Muscle of leg (tissue), 11 donors: Measurements from ENCODE around the gene TFAP2E. TPM values are rescaled to one million over a fixed set of nuclear protein-coding genes. Genes with fewer than 3 reads are reported as not detected.

Experiments
- DNase-seq: peaks from one replicate; pipeline ENCODE4 v3.0.0; 2013
- H3K27ac ChIP-seq: one replicate; pipeline ENCODE4 v1.5.1; 2013; ENCODE audit warnings: mild to moderate bottlenecking, low read length, control low read depth
- H3K27me3 ChIP-seq: one replicate; pipeline ENCODE4 v1.6.1; 2013; ENCODE audit warnings: low read length; ENCODE audit not compliant: control insufficient read depth, insufficient read depth
- H3K36me3 ChIP-seq: one replicate; pipeline ENCODE4 v1.6.1; 2013; ENCODE audit warnings: low read length; ENCODE audit not compliant: control insufficient read depth, insufficient read depth
- H3K4me1 ChIP-seq: one replicate; pipeline ENCODE4 v1.6.1; 2013; ENCODE audit warnings: low read length; ENCODE audit not compliant: control insufficient read depth, insufficient read depth
- H3K4me3 ChIP-seq: one replicate; pipeline ENCODE4 v1.5.1; 2013; ENCODE audit warnings: low read length, control low read depth
- H3K9me3 ChIP-seq: replicated peaks from 2 replicates; pipeline ENCODE4 v1.6.1; 2013; ENCODE audit warnings: low read depth, low read length; ENCODE audit not compliant: control insufficient read depth
- WGBS: methylation state at CpG from one replicate; pipeline ENCODE4 v1.1.5; 2013; ENCODE audit warnings: missing lambda C conversion rate; ENCODE audit not compliant: insufficient coverage; 5-methylcytosine and 5-hydroxymethylcytosine counted together
- polyA plus RNA-seq, 8 donors: library from polyadenylated mRNA; unstranded; fragments of 120-200 nt; gene quantifications; one replicate each; pipeline versions ENCODE4 v1.2.1 to v1.2.3, GENCODE V29; 2013; ENCODE audit warnings: inconsistent platforms in 1 of 8, low replicate concordance in 1 of 8; ENCODE audit not compliant: insufficient read length in 8 of 8, insufficient read depth in 1 of 8
- total RNA-seq: library from RNA; stranded (reverse); fragments of 120-200 nt; gene quantifications from one replicate; pipeline ENCODE4 v1.2.4, GENCODE V29; 2013

Gene TFAP2E
- total and polyA plus RNA-seq, 9 donors: 0.37 to 0.94 (median 0.80) TPM

GRCh38 chr1:35563166-35563565 lies 9.9 kb upstream of the TFAP2E start:
- peaks cover 48% of the 10 kb centered on the region for H3K4me1 ChIP-seq
- H3K4me3 ChIP-seq: no peak overlapping the region
- no peak overlapping the region for H3K27ac ChIP-seq
- 39% methylated on average over 5 of the region's 12 CpGs for WGBS
- no peaks in the 10 kb centered on the region for H3K27me3 ChIP-seq
- DNase-seq: no peak
- no peaks in the 10 kb centered on the region for H3K9me3 ChIP-seq
- H3K36me3 ChIP-seq: peaks cover 37% of the 10 kb centered on the region

DNA sequence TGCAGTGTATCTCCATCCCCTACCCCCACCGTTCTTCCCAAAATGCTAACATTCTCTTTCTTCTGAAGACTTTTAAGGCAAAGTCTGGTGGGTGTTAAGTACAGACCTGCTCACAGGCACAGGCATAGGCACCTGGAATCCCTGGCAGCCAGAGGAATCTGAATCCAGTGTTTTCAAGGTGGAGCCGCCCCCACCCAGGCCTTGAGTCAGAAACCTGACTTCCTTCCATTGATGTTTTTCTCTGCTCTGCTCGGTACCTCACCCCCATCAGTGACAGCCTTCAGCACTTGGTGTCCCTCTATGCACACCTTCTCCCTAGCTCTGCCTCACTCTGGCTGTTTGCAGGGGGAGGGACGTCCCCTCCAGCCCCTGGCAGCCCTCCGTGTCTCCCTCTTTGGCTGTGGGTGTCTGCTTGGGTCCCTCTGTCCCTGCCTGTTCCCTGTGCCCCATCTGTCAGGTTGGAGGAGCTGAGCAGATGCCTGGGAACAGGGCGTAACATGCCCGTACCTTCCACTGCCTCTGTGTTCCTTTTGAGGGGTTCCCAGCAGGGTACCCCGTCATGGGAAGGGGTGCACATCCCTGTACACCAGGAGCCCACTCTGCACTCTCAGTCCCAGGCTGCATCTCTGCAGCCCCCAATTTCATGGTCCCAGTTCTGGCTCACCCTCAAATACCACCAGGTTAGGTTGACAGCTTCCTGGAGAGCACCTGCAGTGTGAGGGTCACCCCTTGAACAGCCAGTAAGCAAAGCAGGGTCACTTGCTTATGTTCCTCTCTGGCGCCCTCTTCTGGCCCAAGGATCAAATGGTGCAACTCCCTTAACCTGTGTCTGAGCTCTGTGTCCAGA lies 8.9 kb upstream of the TFAP2E start:
- DNase-seq: peak; percentile 81
- WGBS: 93% methylated on average over 6 of the region's 9 CpGs

GRCh38 chr1:35564884-35565741 lies 8.0 kb upstream of the TFAP2E start:
- H3K9me3 ChIP-seq: no peaks in the 10 kb centered on the region
- no peak overlapping the region for H3K4me3 ChIP-seq
- peaks cover 33% of the 10 kb centered on the region for H3K4me1 ChIP-seq
- H3K27ac ChIP-seq: no peak overlapping the region
- peaks cover 1% of the 10 kb centered on the region for H3K27me3 ChIP-seq
- peaks cover 37% of the 10 kb centered on the region for H3K36me3 ChIP-seq
- WGBS: 86% methylated on average over 24 of the region's 28 CpGs
- DNase-seq: no peak

More for the DNA sequence above, 8.9 kb upstream of the TFAP2E start:
- H3K4me3 ChIP-seq: no peak overlapping the region
- no peaks in the 10 kb centered on the region for H3K9me3 ChIP-seq
- H3K36me3 ChIP-seq: peaks cover 37% of the 10 kb centered on the region
- H3K27me3 ChIP-seq: no peaks in the 10 kb centered on the region
- H3K4me1 ChIP-seq: peaks cover 38% of the 10 kb centered on the region
- no peak overlapping the region for H3K27ac ChIP-seq

GRCh38 chr1:35565742-35566133 lies 7.4 kb upstream of the TFAP2E start:
- WGBS: 83% methylated on average over 10 of the region's 11 CpGs
- DNase-seq: no peak

DNA sequence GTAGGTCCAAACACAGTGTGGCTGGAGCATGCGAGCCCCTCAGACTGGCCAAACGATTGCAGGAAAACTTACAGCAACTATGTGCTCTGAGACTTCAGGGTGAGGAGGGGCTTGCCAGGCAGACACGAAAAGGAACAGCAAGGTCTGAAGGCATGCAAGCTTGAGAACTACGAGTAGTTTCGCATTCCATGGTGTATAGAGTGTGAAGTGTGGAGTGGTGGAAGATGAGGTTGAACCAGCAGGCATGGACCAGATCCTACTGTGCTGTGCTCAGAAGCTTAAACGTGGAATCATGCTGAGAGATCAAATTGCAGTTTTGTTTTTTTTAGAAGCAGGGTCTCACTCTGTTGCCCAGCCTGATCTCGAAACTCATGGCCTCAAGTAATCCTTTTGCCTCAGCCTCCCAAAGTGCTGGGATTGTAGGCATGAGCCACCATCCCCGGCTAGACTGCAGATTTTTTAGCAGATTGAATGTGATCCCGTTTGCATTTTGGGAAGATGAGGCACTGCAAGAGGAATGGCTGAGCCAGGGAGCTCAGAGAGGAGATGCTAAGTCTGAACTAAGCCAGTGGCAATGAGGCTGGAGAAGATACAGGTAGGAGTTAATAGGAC lies 5.1 kb upstream of the TFAP2E start:
- H3K4me3 ChIP-seq: no peak overlapping the region
- peaks cover 23% of the 10 kb centered on the region for H3K36me3 ChIP-seq
- WGBS: 53% methylated on average over 9 of the region's 9 CpGs
- no peak for DNase-seq
- H3K27ac ChIP-seq: no peak overlapping the region
- H3K4me1 ChIP-seq: peaks cover 20% of the 10 kb centered on the region
- H3K9me3 ChIP-seq: no peaks in the 10 kb centered on the region
- peaks cover 30% of the 10 kb centered on the region for H3K27me3 ChIP-seq

More at GRCh38 chr1:35565742-35566133, 7.4 kb upstream of the TFAP2E start:
- Histone ChIP-seq H3K27ac (no peak overlapping the region), H3K4me3 (no peak overlapping the region), H3K9me3 (no peaks in the 10 kb centered on the region), H3K27me3 (peaks cover 6% of the 10 kb centered on the region), H3K36me3 (peaks cover 34% of the 10 kb centered on the region), H3K4me1 (peaks cover 27% of the 10 kb centered on the region)

DNA sequence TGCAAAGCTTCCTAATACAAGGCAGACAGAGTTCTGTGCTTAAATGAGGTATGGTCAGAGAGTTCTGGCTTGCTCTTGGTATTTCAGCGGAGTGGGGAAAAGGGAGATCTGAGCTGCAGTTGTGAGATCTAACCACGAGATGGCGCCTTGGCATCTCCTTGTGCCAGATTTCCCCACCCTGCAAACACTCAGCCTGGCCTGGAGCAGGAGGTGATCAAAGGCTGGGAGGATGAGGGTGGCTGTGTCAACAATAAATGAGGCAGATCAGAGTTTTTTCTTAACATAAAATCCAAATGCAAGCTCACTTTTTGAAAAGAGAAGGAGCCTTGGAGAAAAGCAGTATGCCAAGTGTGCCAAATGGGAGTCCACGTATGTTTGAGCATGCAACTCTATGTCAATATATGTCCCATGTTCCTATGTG lies 4.1 kb upstream of the TFAP2E start:
- Histone ChIP-seq H3K36me3 (peaks cover 17% of the 10 kb centered on the region), H3K4me3 (no peak overlapping the region), H3K9me3 (no peaks in the 10 kb centered on the region), H3K4me1 (peaks cover 26% of the 10 kb centered on the region), H3K27me3 (peaks cover 39% of the 10 kb centered on the region), H3K27ac (no peak overlapping the region)
- WGBS: no CpG with 5 or more reads among the region's 4 CpGs
- DNase-seq: peak; percentile 81

DNA sequence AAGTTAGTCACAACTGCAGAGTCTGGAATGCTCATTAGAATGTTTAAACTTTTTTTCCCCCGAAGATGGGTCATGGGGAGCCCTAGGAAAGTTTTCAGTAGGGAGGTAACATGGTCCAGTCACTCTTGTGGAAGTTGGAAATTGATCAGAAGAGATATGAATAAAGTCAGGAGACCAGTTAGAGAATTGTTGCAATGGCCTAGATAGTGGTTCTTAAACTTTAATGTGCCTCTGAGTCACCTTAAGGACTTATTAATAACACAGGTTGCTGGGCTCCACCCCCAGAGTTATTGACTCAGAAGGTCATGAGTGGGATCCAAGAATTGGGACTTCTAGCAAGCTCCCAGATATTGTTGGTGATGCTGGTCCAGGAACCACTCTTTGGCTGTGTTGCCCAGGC lies 3.2 kb upstream of the TFAP2E start:
- H3K4me3 ChIP-seq: no peak overlapping the region
- H3K36me3 ChIP-seq: peaks cover 9% of the 10 kb centered on the region
- peaks cover 26% of the 10 kb centered on the region for H3K4me1 ChIP-seq
- WGBS: 67% methylated on average over 1 of the region's 1 CpG
- no peaks in the 10 kb centered on the region for H3K9me3 ChIP-seq
- peaks cover 47% of the 10 kb centered on the region for H3K27me3 ChIP-seq
- DNase-seq: no peak
- no peak overlapping the region for H3K27ac ChIP-seq

GRCh38 chr1:35570589-35571137 lies 2.5 kb upstream of the TFAP2E start:
- Histone ChIP-seq H3K4me3 (no peak overlapping the region), H3K27me3 (peaks cover 54% of the 10 kb centered on the region), H3K9me3 (no peaks in the 10 kb centered on the region), H3K27ac (no peak overlapping the region), H3K36me3 (peaks cover 3% of the 10 kb centered on the region), H3K4me1 (peaks cover 26% of the 10 kb centered on the region)
- no peak for DNase-seq
- WGBS: 82% methylated on average over 10 of the region's 10 CpGs

- DNase-seq: no peak
- 66% methylated on average over 7 of the region's 8 CpGs for WGBS
- Histone ChIP-seq H3K27me3 (peaks cover 60% of the 10 kb centered on the region), H3K4me1 (peaks cover 23% of the 10 kb centered on the region), H3K36me3 (peaks cover 3% of the 10 kb centered on the region), H3K9me3 (no peaks in the 10 kb centered on the region), H3K27ac (no peak overlapping the region), H3K4me3 (no peak overlapping the region)
Measured at GRCh38 chr1:35571263-35571662, 1.9 kb upstream of the TFAP2E start.
